GM19372 (cell line): ENCODE measurements around the gene KIR2DL1.
"Not testable (repeated sequence)": the region's sequence is repeated elsewhere in the genome, so short reads cannot be mapped to it uniquely, and the experiment has no call there.

Experiments used
- ATAC-seq: cut with Tn5 transposase; IDR thresholded peaks from one replicate; pipeline ENCODE4 v1.9.1; 2021; ENCODE audit warnings: mild to moderate bottlenecking, low read depth, moderate library complexity; ENCODE audit not compliant: unreplicated experiment

The KIR2DL1 gene

GRCh38 chr19:54816251-54816650 lies 46.7 kb downstream of the KIR2DL1 start, which contains the start of gene KIR3DL1:
Gene KIR3DL1 (plus strand): TSS chr19:54816468.
- ATAC-seq: not testable (repeated sequence)

GRCh38 chr19:54817670-54818536 lies 48.3 kb downstream of the KIR2DL1 start:
- ATAC-seq: no peak

DNA sequence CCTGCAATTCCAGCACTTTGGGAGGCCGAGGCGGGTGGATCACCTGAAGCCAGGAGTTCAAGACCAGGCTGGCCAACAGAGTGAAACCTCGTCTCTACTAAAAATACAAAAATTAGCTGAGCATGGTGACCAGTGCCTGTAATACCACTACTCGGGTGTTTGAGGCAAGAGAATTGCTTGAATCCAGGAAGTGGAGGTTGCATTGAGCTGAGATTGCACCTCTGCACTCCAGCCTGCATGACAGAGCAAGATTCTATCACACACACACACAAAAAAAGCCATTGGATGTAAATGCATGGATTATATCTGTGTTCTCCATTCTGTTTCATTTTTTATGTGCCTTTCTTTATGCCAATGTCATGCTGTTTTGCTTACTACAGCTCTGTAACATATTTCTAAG lies 54.8 kb downstream of the KIR2DL1 start:
- not testable (repeated sequence) for ATAC-seq

DNA sequence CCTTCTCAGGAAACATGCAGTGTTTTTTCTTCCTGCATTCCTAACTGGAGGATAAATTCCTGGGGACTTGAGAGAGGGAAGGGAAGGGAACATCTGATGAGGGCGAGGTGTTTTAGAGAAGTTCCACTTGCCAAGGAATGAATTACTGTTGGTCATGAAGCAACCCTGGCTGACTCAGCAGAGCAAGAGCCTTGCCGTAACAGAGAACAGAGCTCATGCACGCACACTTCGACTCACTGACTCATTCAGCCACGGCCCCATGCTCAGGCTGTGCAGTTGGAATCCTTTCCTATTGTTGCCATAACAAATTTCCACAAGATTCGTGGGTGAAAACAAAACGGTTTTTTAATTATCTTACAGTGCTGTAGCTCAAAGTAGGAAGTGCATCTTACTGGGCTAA lies 55.7 kb downstream of the KIR2DL1 start:
- not testable (repeated sequence) for ATAC-seq

DNA sequence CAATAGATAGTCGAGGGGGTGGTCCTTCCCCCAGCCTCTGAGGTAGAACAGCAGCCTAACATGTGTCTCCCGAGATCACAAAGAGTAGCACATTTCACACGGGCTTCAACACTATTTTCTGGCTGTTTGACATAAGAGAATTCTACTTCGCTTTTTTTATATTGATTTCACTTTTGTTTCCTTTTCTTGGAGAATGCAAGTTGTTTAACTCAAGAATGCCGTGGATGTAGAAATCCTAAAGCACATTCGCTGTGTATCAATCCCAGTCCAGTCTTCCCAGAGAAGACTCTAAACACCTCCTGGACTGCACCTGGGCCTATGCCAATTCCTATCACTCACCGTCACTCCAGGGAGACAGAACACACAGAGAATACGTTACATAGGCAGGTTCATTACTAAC lies 58.5 kb downstream of the KIR2DL1 start:
- ATAC-seq: not testable (repeated sequence)

- not testable (repeated sequence) for ATAC-seq
Measured at GRCh38 chr19:54832496-54832895, 62.9 kb downstream of the KIR2DL1 start, which contains the start of gene KIR2DS4. Gene KIR2DS4 (plus strand): TSS chr19:54832676.
